ENCODE measurements around the gene NRROS. TPM values are rescaled to one million over a fixed set of nuclear protein-coding genes. Genes with fewer than 3 reads are reported as not detected.

The NRROS gene
- total and polyA plus RNA-seq, 2 donors from 2014 or later = 2.0 to 11.6 TPM

GRCh38 chr3:196604548-196604947, 34.9 kb upstream of the NRROS start:
- no peaks in the 10 kb centered on the region for H3K4me1 ChIP-seq (ENCODE audit: control insufficient read depth in 2 of 3, insufficient read depth in 2 of 3, low read depth in 1 of 3, low read length in 3 of 3)
- no peaks in the 10 kb centered on the region for H3K36me3 ChIP-seq (ENCODE audit: control insufficient read depth in 2 of 3, insufficient read depth in 3 of 3, low read length in 3 of 3)
- no peak overlapping the region for H3K27ac ChIP-seq (ENCODE audit: low read depth in 2 of 2, low read length in 2 of 2)
- intact Hi-C loops (cut with DNase I) = no loop called here
- DNase-seq = no peak
- no peaks in the 10 kb centered on the region for H3K27me3 ChIP-seq (ENCODE audit: control insufficient read depth, insufficient read depth, low read length)
- no peak for TF ChIP-seq CTCF (IDR thresholded peaks at IDR 0.05; ENCODE audit: borderline replicate concordance, extremely low read depth, insufficient read depth)
- no peak overlapping the region for H3K9ac ChIP-seq (ENCODE audit: low read length in 3 of 3)
- no peaks in the 10 kb centered on the region for H3K9me3 ChIP-seq (ENCODE audit: control insufficient read depth in 2 of 3, insufficient read depth in 1 of 3, low read length in 3 of 3)
- no peak overlapping the region for H3K4me3 ChIP-seq (ENCODE audit: low read length in 3 of 3)
- FAIRE-seq = no peak

GRCh38 chr3:196608693-196609092, 30.8 kb upstream of the NRROS start:
- Histone ChIP-seq H3K36me3 (ENCODE audit: control insufficient read depth in 2 of 3, insufficient read depth in 3 of 3, low read length in 3 of 3) (no peaks in the 10 kb centered on the region), H3K27me3 (ENCODE audit: control insufficient read depth, insufficient read depth, low read length) (no peaks in the 10 kb centered on the region), H3K4me1 (ENCODE audit: control insufficient read depth in 2 of 3, insufficient read depth in 2 of 3, low read depth in 1 of 3, low read length in 3 of 3) (peaks cover 0 to 3% (median 0%) of the 10 kb centered on the region in 3 donors), H3K27ac (ENCODE audit: low read depth in 2 of 2, low read length in 2 of 2) (no peak overlapping the region), H3K9me3 (ENCODE audit: control insufficient read depth in 2 of 3, insufficient read depth in 1 of 3, low read length in 3 of 3) (no peaks in the 10 kb centered on the region), H3K4me3 (ENCODE audit: low read length in 3 of 3) (no peak overlapping the region), H3K9ac (ENCODE audit: low read length in 3 of 3) (no peak overlapping the region)
- no peak for DNase-seq
- FAIRE-seq = no peak
- intact Hi-C loops (cut with DNase I) = no loop called here
- TF ChIP-seq CTCF (IDR thresholded peaks at IDR 0.05; ENCODE audit: borderline replicate concordance, extremely low read depth, insufficient read depth) = no peak

GRCh38 chr3:196609343-196609775, 30.1 kb upstream of the NRROS start:
- no peaks in the 10 kb centered on the region for H3K36me3 ChIP-seq (ENCODE audit: control insufficient read depth in 2 of 3, insufficient read depth in 3 of 3, low read length in 3 of 3)
- peak; percentile 51 for TF ChIP-seq CTCF (IDR thresholded peaks at IDR 0.05; ENCODE audit: borderline replicate concordance, extremely low read depth, insufficient read depth)
- DNase-seq (peak; percentile 86 to 95 (median 89)), FAIRE-seq (no peak)
- no peak overlapping the region for H3K9ac ChIP-seq (ENCODE audit: low read length in 3 of 3)
- no peaks in the 10 kb centered on the region for H3K27me3 ChIP-seq (ENCODE audit: control insufficient read depth, insufficient read depth, low read length)
- intact Hi-C loops (cut with DNase I) = no loop called here
- no peak overlapping the region for H3K27ac ChIP-seq (ENCODE audit: low read depth in 2 of 2, low read length in 2 of 2)
- H3K9me3 ChIP-seq (ENCODE audit: control insufficient read depth in 2 of 3, insufficient read depth in 1 of 3, low read length in 3 of 3) = no peaks in the 10 kb centered on the region
- peaks cover 0 to 3% (median 0%) of the 10 kb centered on the region in 3 donors for H3K4me1 ChIP-seq (ENCODE audit: control insufficient read depth in 2 of 3, insufficient read depth in 2 of 3, low read depth in 1 of 3, low read length in 3 of 3)
- no peak overlapping the region for H3K4me3 ChIP-seq (ENCODE audit: low read length in 3 of 3)

All from kidney (tissue), 14 donors.